Stimulated activated naive CD8-positive, alpha-beta T cell treated with anti-CD3 and anti-CD28 coated beads, Interleukin-15, Interleukin-2, amounts not matched to agents 100 U/mL and 50 U/mL, for 24 hours (primary cell): ENCODE data around the gene EPN2.
A peak's percentile ranks its signal among the peaks of the same experiment; 100 is the strongest.
"Not testable (repeated sequence)": the region's sequence is repeated elsewhere in the genome, so short reads cannot be mapped to it uniquely, and the experiment has no call there.

Source experiments
- ATAC-seq: fragments of 150-1000 bp; cut with Tn5 transposase; one replicate; pipeline ENCODE4 v1.10.0; 2021
- DNase-seq: peaks from one replicate; pipeline ENCODE4 v3.0.0; 2021

The EPN2 gene

DNA sequence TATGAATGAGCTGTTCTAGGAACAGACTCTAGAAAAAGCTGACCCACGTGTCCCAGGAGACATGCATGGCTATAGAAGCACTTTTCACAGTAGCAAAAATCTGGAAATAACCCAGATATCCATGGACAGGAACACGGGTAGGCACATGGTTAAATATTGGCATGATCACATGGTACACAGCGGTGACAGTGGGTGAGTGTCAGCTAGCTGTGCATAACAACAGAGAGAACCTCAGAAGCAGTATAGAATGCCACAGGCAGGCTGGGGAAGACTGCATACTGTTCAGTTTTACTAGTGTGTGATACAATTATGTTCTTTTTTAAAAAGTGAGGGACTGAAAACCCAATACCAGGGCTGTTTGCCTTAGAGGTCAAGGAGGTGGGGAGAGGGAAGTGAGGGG is 31.4 kb downstream of the EPN2 start:
- DNase-seq (no peak), ATAC-seq (no peak)

DNA sequence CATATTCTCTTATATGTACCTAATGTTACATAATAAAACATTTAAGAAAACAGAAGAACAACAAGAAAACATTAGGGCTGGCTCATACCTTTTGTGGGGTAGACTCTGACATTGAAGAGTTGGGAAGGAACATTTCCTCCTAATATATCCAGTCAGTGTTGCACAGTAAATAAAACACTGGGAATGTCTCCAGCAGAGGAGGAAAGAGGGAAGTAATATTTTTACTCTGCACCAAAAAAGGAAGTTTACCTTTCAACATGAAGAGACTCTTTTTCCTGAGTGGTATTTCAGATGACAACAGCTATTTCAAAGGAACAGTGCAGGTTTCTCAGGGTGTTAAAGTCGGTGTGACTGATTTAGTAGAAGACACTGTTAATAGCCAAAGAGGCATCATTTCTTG is 31.9 kb downstream of the EPN2 start:
- ATAC-seq (no peak), DNase-seq (no peak)

DNA sequence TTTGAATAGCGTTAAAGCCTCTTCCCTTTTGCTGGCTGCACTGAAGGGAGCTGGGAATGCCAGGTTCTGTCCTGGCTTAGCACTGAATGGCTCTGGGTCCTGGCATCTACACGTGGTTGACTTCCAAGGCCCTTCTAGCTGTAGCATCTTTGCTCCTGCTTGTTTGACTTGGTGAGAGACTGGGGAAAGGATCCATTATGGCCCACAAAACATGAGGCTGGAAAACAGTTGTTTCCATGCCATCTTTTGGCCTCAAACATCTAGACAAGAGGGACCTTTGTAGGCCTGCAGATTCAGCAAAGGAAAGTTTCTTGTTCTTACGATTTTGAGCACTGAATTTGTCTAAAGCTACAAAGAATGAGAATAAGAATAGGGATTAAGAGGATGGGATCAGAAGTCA is 32.5 kb downstream of the EPN2 start:
- ATAC-seq (no peak), DNase-seq (no peak)

- ATAC-seq (no peak), DNase-seq (no peak)
These were observed 33.2 kb downstream of the EPN2 start for GRCh38 chr17:19270347-19270703.

- DNase-seq (no peak), ATAC-seq (peak; percentile 52)
These were observed 33.8 kb downstream of the EPN2 start for GRCh38 chr17:19270704-19271611.

- no peak for DNase-seq
- ATAC-seq = no peak
These were observed 34.7 kb downstream of the EPN2 start for GRCh38 chr17:19271780-19272357.

GRCh38 chr17:19273731-19274130 is 36.6 kb downstream of the EPN2 start:
- no peak for DNase-seq
- no peak for ATAC-seq

DNA sequence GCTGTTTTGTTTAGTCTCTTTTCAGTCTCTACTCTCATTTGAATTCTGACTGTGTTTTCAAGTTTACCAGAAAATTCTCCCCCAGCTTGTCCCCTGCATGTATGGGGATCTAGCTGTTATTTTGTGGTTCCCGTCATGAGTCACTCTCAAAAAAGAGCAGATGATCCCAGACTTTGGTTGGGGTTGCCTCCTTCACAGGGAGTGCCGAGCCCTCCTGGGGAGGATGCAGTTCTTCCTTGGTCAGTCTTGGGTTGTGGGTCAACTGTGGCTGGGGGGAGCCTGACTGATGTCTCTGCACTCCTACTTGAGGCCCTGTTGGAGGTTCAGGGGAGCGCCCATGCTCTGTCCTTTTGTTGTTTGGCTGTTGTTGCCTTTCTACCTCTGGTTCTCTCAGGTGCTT is 37.7 kb downstream of the EPN2 start:
- ATAC-seq (no peak), DNase-seq (no peak)

GRCh38 chr17:19275457-19276127 is 38.4 kb downstream of the EPN2 start:
- ATAC-seq = no peak
- no peak for DNase-seq

GRCh38 chr17:19278284-19278683 is 41.1 kb downstream of the EPN2 start:
- ATAC-seq, DNase-seq: not testable (repeated sequence)

DNA sequence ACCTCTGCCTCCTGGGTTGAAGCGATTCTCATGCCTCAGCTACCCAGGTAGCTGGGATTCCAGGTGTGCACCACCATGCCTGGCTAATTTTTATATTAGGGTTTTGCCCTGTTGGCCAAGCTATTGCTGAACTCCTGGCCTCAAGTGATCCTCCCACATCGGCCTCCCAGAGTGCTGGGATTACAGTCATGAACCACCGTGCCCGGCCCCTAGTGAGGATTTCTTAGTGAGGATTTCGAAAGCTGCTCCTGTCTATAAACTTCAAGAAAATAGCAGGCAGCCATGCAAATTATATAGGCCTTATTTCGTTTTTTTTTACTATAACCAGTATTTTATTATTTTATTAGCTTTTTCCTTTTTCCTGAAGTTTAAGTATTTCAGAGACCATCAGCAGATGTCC is 41.6 kb downstream of the EPN2 start:
- ATAC-seq (no peak), DNase-seq (no peak)

- ATAC-seq = no peak
- DNase-seq = no peak
These were observed 44.0 kb downstream of the EPN2 start for GRCh38 chr17:19281161-19281560.

GRCh38 chr17:19284005-19284959 is 47.1 kb downstream of the EPN2 start:
- peak; percentile 52 for ATAC-seq
- DNase-seq = no peak

DNA sequence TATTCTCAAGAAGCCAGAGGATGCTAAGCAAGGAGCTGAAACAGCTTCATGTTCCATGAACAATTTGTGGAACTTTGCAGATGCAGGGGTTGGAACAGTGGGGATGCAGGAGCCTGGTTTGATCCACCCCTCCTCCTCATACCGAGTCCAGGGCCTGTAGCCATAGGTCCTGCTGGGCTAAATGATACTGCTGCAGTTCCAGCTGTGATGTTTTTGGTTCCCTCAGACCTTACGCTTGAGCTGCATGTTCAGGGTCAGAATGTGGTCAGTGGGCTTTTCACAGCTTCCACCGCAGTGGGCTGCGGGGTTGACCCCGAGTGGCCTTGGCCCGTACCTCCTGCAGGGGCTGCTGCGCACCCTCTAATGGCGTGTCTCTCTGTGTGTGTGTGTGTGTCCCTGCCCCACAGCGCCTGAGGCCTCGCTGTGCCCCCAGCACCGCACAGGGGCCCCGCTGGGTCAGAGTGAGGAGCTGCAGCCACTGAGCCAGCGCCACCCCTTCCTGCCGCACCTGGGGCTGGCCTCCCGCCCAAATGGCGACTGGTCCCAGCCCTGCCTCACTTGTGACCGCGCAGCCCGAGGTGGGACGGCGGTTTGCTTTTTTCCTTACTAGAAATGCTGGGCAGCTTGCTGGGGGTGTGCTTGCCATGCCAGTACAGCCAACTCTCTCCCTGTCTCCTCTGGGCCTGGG is 48.2 kb downstream of the EPN2 start:
- DNase-seq = no peak
- no peak for ATAC-seq

DNA sequence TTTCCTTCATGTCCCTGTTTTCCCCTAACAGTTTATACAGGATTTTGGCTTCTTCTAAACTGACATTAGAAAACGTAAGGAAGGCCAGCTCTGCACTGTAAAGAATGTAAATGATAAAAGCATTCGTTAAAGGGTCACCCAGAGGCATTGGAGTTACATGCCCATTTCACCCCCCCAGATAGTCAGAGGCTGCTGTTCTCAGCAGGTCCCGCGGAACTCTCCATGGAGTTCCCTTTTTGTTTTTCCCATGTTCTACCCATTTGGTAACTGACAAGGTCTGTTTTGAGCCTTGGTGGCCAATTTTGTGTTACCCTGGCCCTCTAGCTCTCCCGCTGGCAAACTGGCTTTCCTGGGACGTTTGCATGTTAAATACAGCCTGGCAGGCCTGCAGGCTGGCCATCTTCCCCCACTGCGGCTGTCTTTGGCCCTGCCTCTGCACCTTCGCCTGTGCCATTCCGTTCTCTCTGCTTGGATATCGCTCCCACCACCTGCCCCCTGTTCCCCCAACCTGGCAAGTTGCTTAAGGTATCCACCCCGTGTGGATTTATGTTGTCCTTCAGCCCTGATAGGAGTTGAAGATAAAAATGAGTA is 49.7 kb downstream of the EPN2 start:
- DNase-seq (no peak), ATAC-seq (no peak)

GRCh38 chr17:19287651-19288050 is 50.5 kb downstream of the EPN2 start:
- ATAC-seq (no peak), DNase-seq (no peak)

DNA sequence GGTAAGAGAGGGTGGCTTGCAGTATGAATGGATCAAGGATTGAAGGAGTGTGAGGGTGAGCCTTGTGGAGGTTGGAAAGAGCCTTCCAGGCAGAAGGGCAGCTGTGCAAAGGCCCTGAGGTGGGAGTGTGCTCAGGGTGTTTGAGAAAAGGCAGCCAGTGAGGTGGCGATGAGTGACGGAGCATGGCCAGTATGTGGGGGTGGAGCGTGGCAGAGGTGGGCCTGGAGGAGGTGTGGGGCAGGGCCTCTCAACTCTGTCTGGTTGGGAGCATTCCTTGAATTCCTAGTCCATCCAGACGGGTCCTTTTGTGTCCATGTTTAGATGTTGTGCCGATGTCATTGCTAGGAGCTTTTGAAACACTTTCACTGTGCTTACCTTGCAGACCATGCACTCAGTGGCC is 51.3 kb downstream of the EPN2 start:
- no peak for ATAC-seq
- DNase-seq = no peak

DNA sequence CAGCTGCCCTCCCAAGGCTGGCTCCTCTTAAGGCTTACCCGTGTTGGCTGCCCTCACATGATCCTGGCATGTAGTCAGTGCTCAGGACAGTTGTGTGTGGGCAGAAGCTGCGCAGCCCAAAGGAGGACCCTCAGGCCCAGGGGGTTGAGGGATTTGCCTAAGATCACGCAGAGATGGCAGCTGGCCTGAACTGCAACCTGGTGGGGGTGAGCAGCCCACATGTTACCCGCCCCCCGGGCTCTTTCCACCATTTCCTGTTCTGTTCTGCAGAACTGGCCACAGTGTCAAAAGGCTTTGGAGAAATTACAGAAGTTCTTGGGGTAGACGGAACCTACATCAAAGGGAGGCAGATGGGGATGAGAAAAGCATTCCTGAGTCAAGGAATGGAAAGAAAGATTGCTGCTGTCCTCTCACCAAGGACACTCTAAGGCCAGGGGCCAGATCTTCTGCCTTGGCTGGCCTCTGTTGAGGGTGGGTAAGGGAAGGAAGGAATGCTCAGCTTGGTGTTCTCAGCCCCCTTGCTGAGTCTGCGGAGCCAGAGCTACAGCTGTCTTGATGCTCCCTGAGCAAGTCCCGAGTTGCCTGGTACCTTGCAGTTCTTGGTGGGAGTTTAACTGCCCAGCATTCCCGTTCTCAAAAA is 53.0 kb downstream of the EPN2 start:
- ATAC-seq (no peak), DNase-seq (no peak)

DNA sequence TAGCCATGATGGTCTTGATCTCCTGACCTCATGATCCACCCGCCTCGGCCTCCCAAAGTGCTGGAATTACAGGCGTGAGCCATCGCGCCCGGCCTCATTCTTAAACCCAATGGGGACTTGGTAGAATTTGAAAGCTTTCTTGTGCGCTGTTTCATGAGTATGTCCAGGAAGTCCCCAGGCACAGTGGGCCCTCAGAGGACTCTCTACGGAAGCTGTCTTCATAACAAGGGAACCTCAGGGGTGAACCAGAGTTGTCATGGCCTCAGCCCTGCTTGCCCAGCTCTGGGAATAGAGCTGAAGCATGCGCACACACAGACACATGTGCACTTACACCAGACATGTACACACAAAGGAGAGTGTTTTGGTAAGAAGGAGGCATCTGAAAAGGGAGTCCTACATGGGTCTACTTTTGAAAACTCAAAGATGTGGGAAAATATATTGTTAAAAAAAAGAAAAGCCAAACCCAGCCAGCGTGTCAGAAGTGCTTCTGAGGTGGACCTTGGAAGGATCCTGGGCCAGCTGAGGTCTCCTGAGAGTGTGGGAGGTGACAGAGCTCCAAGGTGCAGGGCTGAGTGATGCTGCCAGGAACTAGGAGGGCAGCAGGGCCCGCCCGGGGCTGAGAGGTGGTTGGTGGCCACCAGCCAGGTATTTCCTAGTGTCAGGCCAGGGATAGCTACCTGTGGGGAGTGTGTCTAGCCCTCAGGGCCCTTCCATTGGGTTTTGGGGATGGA is 54.6 kb downstream of the EPN2 start:
- DNase-seq (no peak), ATAC-seq (no peak)

GRCh38 chr17:19292377-19292711 is 55.2 kb downstream of the EPN2 start:
- no peak for DNase-seq
- ATAC-seq = no peak
